Cardiac fibroblast (primary cell): ENCODE data around the gene DNAJC12.

Experiments
- DNase-seq, 2 donors: peaks; one replicate each; pipeline versions ENCODE4 v3.0.0 to v3.0.0-alpha.2; 2010; ENCODE audit warnings: low read depth in 2 of 2
- H3K4me3 ChIP-seq, 2 donors: replicated peaks in 1 of 2; 1 replicate in 1 of 2; 2 replicates in 1 of 2; pipeline ENCODE4 v1.5.1; 2011; ENCODE audit warnings: low read depth in 2 of 2, low read length in 2 of 2, mild to moderate bottlenecking in 2 of 2, moderate library complexity in 1 of 2
- TF ChIP-seq, protein P1 (sequence below): IDR thresholded peaks from one replicate; pipeline ENCODE4 v1.5.1; 2011; ENCODE audit warnings: low read depth, mild to moderate bottlenecking, low read length, inconsistent platforms

Gene DNAJC12

DNA sequence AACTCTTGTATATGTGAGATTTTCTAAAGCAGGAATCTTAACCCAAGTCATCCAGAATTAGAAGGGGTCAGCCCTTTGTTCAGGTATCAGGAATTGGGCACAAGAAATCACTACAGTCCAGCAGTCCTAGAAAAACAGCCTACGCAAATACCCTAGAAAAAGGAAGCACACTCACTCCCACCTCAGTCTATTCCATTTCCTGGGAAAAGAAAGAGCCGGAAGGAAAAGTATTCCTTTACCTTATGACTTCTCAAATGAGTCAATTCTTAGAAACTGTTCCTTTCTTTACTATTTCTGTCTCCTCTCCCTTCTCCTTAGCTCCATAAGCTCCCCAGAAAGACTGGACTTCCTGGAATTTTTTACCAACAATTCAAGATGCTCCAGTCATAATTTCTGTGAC lies 62.7 kb downstream of the DNAJC12 start:
- TF ChIP-seq, protein P1, sequence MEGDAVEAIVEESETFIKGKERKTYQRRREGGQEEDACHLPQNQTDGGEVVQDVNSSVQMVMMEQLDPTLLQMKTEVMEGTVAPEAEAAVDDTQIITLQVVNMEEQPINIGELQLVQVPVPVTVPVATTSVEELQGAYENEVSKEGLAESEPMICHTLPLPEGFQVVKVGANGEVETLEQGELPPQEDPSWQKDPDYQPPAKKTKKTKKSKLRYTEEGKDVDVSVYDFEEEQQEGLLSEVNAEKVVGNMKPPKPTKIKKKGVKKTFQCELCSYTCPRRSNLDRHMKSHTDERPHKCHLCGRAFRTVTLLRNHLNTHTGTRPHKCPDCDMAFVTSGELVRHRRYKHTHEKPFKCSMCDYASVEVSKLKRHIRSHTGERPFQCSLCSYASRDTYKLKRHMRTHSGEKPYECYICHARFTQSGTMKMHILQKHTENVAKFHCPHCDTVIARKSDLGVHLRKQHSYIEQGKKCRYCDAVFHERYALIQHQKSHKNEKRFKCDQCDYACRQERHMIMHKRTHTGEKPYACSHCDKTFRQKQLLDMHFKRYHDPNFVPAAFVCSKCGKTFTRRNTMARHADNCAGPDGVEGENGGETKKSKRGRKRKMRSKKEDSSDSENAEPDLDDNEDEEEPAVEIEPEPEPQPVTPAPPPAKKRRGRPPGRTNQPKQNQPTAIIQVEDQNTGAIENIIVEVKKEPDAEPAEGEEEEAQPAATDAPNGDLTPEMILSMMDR = no peak

DNA sequence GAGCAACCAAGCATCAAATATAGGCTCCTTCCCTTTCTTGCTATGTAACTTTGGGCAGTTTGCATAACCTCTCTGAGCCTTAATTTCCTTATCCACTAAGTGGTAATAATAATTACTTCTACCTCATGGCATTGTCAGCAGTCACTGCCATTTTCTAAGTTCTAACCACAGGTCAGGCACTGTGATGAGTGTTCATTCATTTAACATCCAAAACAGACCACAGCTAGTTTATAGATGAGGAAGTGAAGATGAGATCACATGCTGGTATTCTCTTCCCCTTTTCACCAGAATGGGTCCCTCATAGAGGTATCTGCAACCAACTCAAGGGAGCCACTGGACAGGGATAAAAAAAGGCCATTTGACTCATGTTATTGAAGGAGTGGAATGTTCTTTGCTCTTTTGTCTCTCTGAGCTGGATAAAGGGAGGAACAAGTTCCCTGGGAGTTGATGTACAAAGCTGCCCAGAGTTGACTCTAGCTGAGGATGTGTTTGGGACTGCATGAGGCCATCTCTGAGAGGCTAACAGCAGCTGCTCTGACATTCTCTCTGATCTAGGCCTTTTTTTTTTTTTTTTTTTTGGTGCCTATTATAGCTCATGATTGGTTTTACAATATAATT lies 65.0 kb downstream of the DNAJC12 start:
- TF ChIP-seq, protein P1 = no peak
- H3K4me3 ChIP-seq = no peak overlapping the region
- peak in 1 of 2 donors; percentile 12 for DNase-seq

More for the DNA sequence above, 62.7 kb downstream of the DNAJC12 start:
- peak in 1 of 2 donors; percentile 5 for DNase-seq
- H3K4me3 ChIP-seq = no peak overlapping the region

GRCh38 chr10:67772151-67772550 lies 65.8 kb downstream of the DNAJC12 start:
- no peak overlapping the region for H3K4me3 ChIP-seq
- TF ChIP-seq, protein P1 = no peak
- no peak for DNase-seq

DNA sequence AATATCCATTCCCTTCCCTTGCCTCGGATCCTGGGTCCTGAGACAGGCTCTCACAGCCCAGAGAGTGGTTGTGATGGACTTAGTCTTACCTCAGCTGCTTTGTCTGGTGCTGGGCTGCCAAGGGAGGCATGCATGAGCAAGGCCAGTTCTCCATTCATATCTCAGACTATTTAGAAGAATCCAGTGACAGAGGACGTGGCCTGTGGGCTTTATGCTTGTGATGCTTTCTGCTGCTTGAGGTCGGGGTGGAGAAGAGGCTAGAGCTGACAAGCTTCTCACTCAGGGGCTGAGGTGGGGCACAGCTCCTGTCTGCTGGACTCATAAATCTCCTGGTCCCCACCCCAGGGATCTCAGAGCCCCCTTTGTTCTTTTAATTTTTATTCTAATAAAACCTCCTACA lies 66.8 kb downstream of the DNAJC12 start:
- no peak overlapping the region for H3K4me3 ChIP-seq
- DNase-seq = no peak
- TF ChIP-seq, protein P1 = no peak

- H3K4me3 ChIP-seq = no peak overlapping the region
- DNase-seq = no peak
- TF ChIP-seq, protein P1 = no peak
These were observed 67.5 kb downstream of the DNAJC12 start for GRCh38 chr10:67770537-67770936.

GRCh38 chr10:67767244-67767643 lies 70.7 kb downstream of the DNAJC12 start:
- TF ChIP-seq, protein P1 = no peak

More at GRCh38 chr10:67767244-67767643, 70.7 kb downstream of the DNAJC12 start:
- H3K4me3 ChIP-seq = no peak overlapping the region
- DNase-seq = no peak
